ENCODE results near the gene LY6G5C.

Gene LY6G5C

GRCh38 chr6:31691564-31692108, 10.8 kb upstream of the LY6G5C start:
- no peak for DNase-seq (ENCODE audit: extremely low read depth in 1 of 2, low read depth in 1 of 2)

GRCh38 chr6:31691078-31691463, 10.2 kb upstream of the LY6G5C start:
- no peak for DNase-seq (ENCODE audit: extremely low read depth in 1 of 2, low read depth in 1 of 2)

GRCh38 chr6:31690231-31691077, 9.6 kb upstream of the LY6G5C start:
- DNase-seq (ENCODE audit: extremely low read depth in 1 of 2, low read depth in 1 of 2) = no peak

- no peak for DNase-seq (ENCODE audit: extremely low read depth in 1 of 2, low read depth in 1 of 2)
Observed at GRCh38 chr6:31689249-31690110, 8.6 kb upstream of the LY6G5C start.

- no peak for DNase-seq (ENCODE audit: extremely low read depth in 1 of 2, low read depth in 1 of 2)
Observed at GRCh38 chr6:31687860-31688693, 7.2 kb upstream of the LY6G5C start.

GRCh38 chr6:31687321-31687720, 6.5 kb upstream of the LY6G5C start:
- DNase-seq (ENCODE audit: extremely low read depth in 1 of 2, low read depth in 1 of 2) = no peak

GRCh38 chr6:31686483-31686882, 5.6 kb upstream of the LY6G5C start:
- DNase-seq (ENCODE audit: extremely low read depth in 1 of 2, low read depth in 1 of 2) = no peak

GRCh38 chr6:31683591-31683990, 2.7 kb upstream of the LY6G5C start:
- no peak for DNase-seq (ENCODE audit: extremely low read depth in 1 of 2, low read depth in 1 of 2)

GRCh38 chr6:31681135-31681671, 336 bp upstream of the LY6G5C start:
- no peak for DNase-seq (ENCODE audit: extremely low read depth in 1 of 2, low read depth in 1 of 2)

GRCh38 chr6:31677955-31678354, 2.9 kb downstream of the LY6G5C start:
- DNase-seq (ENCODE audit: extremely low read depth in 1 of 2, low read depth in 1 of 2) = no peak

GRCh38 chr6:31676904-31677303, 4.0 kb downstream of the LY6G5C start:
- no peak for DNase-seq (ENCODE audit: extremely low read depth in 1 of 2, low read depth in 1 of 2)

- no peak for DNase-seq (ENCODE audit: extremely low read depth in 1 of 2, low read depth in 1 of 2)
Observed at GRCh38 chr6:31676322-31676903, 4.5 kb downstream of the LY6G5C start.

GRCh38 chr6:31669676-31670075, 11.2 kb downstream of the LY6G5C start, which contains the start of gene LY6G5B:
TSS of gene LY6G5B (plus strand) at chr6:31669976. CDS start at chr6:31670951, 975 bp downstream.
- DNase-seq (ENCODE audit: extremely low read depth in 1 of 2, low read depth in 1 of 2) = no peak

- no peak for DNase-seq (ENCODE audit: extremely low read depth in 1 of 2, low read depth in 1 of 2)
Observed at GRCh38 chr6:31666337-31666965, 14.4 kb downstream of the LY6G5C start.

GRCh38 chr6:31665501-31666336, 15.1 kb downstream of the LY6G5C start, which contains the start of gene CSNK2B:
TSS of gene CSNK2B (plus strand) at chr6:31666080. CDS start at chr6:31666832, 752 bp downstream.
- peak; percentile 96 for DNase-seq (ENCODE audit: extremely low read depth in 1 of 2, low read depth in 1 of 2)

- DNase-seq (ENCODE audit: extremely low read depth in 1 of 2, low read depth in 1 of 2) = peak; percentile 80 to 81
Observed at GRCh38 chr6:31664790-31665500, 15.9 kb downstream of the LY6G5C start, which contains the start of gene GPANK1. TSS of gene GPANK1 (minus strand) at chr6:31664997. CDS start at chr6:31664478, 519 bp downstream.

GRCh38 chr6:31663961-31664789, 16.7 kb downstream of the LY6G5C start:
- no peak for DNase-seq (ENCODE audit: extremely low read depth in 1 of 2, low read depth in 1 of 2)

Data from activated CD8-positive, alpha-beta memory T cell treated with anti-CD3 and anti-CD28 coated beads for 1 hour (primary cell).